ENCODE results near the gene PRCC.

DNA sequence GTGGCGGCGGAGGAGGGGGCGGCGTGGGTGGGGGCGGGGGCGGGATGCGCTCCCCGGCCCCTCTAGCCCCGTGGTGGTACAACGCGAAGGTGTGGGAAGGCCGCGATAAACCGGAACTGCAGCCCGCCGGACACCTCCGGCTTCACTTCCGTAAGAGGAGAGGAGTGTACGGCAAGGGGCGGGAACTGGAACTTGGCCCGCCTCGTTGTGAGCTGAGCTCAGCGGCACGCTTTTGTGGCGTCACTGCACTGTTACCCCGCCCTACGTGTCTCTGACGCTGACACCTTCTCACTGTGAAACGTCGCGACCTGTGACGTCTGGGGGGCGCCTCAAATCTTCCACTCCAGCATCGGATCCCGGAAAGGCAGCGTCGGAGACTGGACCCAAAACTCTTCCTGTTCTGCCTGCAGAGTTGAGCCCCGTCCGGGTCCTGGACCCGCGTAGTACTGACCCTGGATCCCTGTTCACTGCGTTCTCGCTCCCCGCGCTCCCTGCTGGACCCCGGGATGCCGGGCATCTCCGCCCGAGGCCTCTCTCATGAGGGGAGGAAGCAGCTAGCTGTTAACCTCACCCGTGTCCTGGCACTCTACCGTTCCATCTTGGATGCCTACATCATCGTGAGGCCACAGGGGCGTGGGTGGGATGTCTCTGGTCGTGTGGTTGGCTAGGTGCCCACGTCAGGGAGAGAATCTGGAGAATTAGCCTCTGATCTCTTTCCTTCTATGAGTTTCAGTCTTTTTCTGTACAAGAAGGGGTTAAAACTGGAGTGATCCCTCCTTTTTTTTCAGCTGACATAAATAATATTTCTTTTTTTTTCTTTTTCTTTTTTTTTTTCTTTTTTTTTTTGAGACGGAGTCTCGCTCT lies 38.5 kb upstream of the PRCC start, which contains the start of gene ISG20L2:
- TF ChIP-seq, protein P1, sequence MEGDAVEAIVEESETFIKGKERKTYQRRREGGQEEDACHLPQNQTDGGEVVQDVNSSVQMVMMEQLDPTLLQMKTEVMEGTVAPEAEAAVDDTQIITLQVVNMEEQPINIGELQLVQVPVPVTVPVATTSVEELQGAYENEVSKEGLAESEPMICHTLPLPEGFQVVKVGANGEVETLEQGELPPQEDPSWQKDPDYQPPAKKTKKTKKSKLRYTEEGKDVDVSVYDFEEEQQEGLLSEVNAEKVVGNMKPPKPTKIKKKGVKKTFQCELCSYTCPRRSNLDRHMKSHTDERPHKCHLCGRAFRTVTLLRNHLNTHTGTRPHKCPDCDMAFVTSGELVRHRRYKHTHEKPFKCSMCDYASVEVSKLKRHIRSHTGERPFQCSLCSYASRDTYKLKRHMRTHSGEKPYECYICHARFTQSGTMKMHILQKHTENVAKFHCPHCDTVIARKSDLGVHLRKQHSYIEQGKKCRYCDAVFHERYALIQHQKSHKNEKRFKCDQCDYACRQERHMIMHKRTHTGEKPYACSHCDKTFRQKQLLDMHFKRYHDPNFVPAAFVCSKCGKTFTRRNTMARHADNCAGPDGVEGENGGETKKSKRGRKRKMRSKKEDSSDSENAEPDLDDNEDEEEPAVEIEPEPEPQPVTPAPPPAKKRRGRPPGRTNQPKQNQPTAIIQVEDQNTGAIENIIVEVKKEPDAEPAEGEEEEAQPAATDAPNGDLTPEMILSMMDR (conservative IDR thresholded peaks at IDR 0.05; ENCODE audit: low read length) = no peak
- no peak for TF ChIP-seq EZH2phosphoT487 (IDR thresholded peaks at IDR 0.05; ENCODE audit: borderline replicate concordance)
